Panc1 (cell line): Measurements from ENCODE around the gene FHIT. TPM values are rescaled to one million over a fixed set of nuclear protein-coding genes. Genes with fewer than 3 reads are reported as not detected.

Experiments
- ATAC-seq: fragments of 200-7000 bp; cut with Tn5 transposase; 2 replicates; pipeline ENCODE4 v1.9.1; 2020; ENCODE audit warnings: mild to moderate bottlenecking, moderate library complexity
- BruUV-seq: library from RNA; stranded (reverse); fragments of 400-500 nt; replicated peaks from 2 replicates; lab custom pipeline; 2021; lab: Mats Ljungman, UMichigan
- CTCF ChIA-PET: fragments of 300-600 bp; sonication (Branson Sonifier 250); formaldehyde crosslinking; loops from one replicate; lab custom pipeline; 2022; ENCODE audit warnings: antibody characterized with exemption; lab: Charles Lee
- POLR2A ChIA-PET: fragments of 300-600 bp; sonication (Branson Sonifier 250); formaldehyde crosslinking; loops from one replicate; lab custom pipeline; 2022; ENCODE audit warnings: antibody characterized with exemption; lab: Charles Lee
- DNase-seq: peaks from one replicate; pipeline ENCODE4 v3.0.0-alpha.2; 2010; ENCODE audit warnings: low read depth, low spot score
- H3K27ac ChIP-seq: 2 replicates; pipeline ENCODE4 v1.5.1; 2011; ENCODE audit warnings: mild to moderate bottlenecking, low read length, inconsistent platforms
- H3K27me3 ChIP-seq: fragments of 200-500 bp; sonication (Bioruptor generic); 2 replicates; pipeline ENCODE4 v1.6.0; 2014; ENCODE audit warnings: low read length, inconsistent platforms; ENCODE audit not compliant: control insufficient read depth, insufficient read depth
- H3K36me3 ChIP-seq: fragments of 200-500 bp; sonication (Bioruptor generic); 2 replicates; pipeline ENCODE4 v1.5.1; 2014; ENCODE audit warnings: inconsistent platforms, mild to moderate bottlenecking, low read length, moderate library complexity; ENCODE audit not compliant: control insufficient read depth, insufficient read depth
- H3K4me1 ChIP-seq: 2 replicates; pipeline ENCODE4 v1.5.1; 2011; ENCODE audit warnings: inconsistent platforms, mild to moderate bottlenecking, low read length, moderate library complexity; ENCODE audit not compliant: control insufficient read depth, insufficient read depth
- H3K4me3 ChIP-seq, 2 experiments: 2 replicates each; pipeline ENCODE4 v1.5.1; 2011 to 2012; ENCODE audit warnings: low read depth in 2 of 2, low read length in 2 of 2, mild to moderate bottlenecking in 2 of 2, inconsistent platforms in 1 of 2, moderate library complexity in 1 of 2
- H3K9me3 ChIP-seq: fragments of 200-500 bp; sonication (Bioruptor generic); 2 replicates; pipeline ENCODE4 v1.5.1; 2014; ENCODE audit warnings: low read depth, mild to moderate bottlenecking, inconsistent platforms, low read length, moderate library complexity; ENCODE audit not compliant: control insufficient read depth, insufficient read depth
- CTCF ChIP-seq: fragments of 450-650 bp; IDR thresholded peaks from 2 replicates; pipeline ENCODE4 v1.5.1; 2017; ENCODE audit warnings: mild to moderate bottlenecking
- POLR2AphosphoS5 ChIP-seq: IDR thresholded peaks from 2 replicates; pipeline ENCODE4 v1.6.1; 2012; ENCODE audit warnings: mild to moderate bottlenecking, low read depth, low read length, moderate library complexity
- SIN3A ChIP-seq: IDR thresholded peaks from 2 replicates; pipeline ENCODE4 v1.6.1; 2012; ENCODE audit warnings: low read depth, mild to moderate bottlenecking, low read length, moderate library complexity, borderline replicate concordance; ENCODE audit not compliant: insufficient read depth
- TCF7L2 ChIP-seq: IDR thresholded peaks from 2 replicates; pipeline ENCODE4 v1.6.1; 2011; ENCODE audit warnings: mild to moderate bottlenecking, low read depth, low read length, inconsistent platforms
- in situ Hi-C: cut with HindIII; loops from 2 replicates; pipeline ENCODE4 v1.10.0; 2016; ENCODE audit warnings: low sequenced_read_pairs, low pct_unique_long_range_greater_than_20kb
- intact Hi-C: fragments of 100-400 bp; cut with micrococcal nuclease; formaldehyde crosslinking; loops from one replicate; pipeline ENCODE4 v1.10.0; 2022; ENCODE audit not compliant: unreplicated experiment
- total RNA-seq: library from RNA; stranded (reverse); gene quantifications from one replicate; pipeline ENCODE4 v1.2.1, GENCODE V29; 2021; ENCODE audit not compliant: unreplicated experiment
- TF ChIP-seq, protein P1 (sequence below), 2 experiments: IDR thresholded peaks; 2 replicates each; pipeline ENCODE4 v1.6.1; 2011 to 2012; ENCODE audit warnings: low read depth in 2 of 2, control low read depth in 1 of 2, low read length in 1 of 2, mild to moderate bottlenecking in 1 of 2, moderate library complexity in 1 of 2; ENCODE audit not compliant: insufficient read depth in 1 of 2

Gene FHIT
- total RNA-seq, 1 experiment from 2014 or later, result 2.2 TPM

- Histone ChIP-seq H3K4me3 (no peak overlapping the region), H3K27ac (no peak overlapping the region), H3K4me1 (no peaks in the 10 kb centered on the region), H3K27me3 (no peaks in the 10 kb centered on the region), H3K9me3 (no peaks in the 10 kb centered on the region), H3K36me3 (no peaks in the 10 kb centered on the region)
- ATAC-seq (no peak), DNase-seq (no peak)
- intact Hi-C loops (no loop called here), in situ Hi-C loops (no loop called here)
- no TSS peak for BruUV-seq
- POLR2A ChIA-PET, result no interaction called here
- CTCF ChIA-PET, result no interaction called here
- TF ChIP-seq CTCF (no peak), POLR2AphosphoS5 (no peak), TCF7L2 (no peak), SIN3A (no peak)
- TF ChIP-seq, protein P1, sequence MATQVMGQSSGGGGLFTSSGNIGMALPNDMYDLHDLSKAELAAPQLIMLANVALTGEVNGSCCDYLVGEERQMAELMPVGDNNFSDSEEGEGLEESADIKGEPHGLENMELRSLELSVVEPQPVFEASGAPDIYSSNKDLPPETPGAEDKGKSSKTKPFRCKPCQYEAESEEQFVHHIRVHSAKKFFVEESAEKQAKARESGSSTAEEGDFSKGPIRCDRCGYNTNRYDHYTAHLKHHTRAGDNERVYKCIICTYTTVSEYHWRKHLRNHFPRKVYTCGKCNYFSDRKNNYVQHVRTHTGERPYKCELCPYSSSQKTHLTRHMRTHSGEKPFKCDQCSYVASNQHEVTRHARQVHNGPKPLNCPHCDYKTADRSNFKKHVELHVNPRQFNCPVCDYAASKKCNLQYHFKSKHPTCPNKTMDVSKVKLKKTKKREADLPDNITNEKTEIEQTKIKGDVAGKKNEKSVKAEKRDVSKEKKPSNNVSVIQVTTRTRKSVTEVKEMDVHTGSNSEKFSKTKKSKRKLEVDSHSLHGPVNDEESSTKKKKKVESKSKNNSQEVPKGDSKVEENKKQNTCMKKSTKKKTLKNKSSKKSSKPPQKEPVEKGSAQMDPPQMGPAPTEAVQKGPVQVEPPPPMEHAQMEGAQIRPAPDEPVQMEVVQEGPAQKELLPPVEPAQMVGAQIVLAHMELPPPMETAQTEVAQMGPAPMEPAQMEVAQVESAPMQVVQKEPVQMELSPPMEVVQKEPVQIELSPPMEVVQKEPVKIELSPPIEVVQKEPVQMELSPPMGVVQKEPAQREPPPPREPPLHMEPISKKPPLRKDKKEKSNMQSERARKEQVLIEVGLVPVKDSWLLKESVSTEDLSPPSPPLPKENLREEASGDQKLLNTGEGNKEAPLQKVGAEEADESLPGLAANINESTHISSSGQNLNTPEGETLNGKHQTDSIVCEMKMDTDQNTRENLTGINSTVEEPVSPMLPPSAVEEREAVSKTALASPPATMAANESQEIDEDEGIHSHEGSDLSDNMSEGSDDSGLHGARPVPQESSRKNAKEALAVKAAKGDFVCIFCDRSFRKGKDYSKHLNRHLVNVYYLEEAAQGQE (IDR thresholded peaks at IDR 0.05; ENCODE audit: insufficient read depth in 1 of 2, low read depth in 2 of 2, low read length in 1 of 2), result no peak
Observed at GRCh38 chr3:60144071-60144470, 1107.2 kb downstream of the FHIT start.

DNA sequence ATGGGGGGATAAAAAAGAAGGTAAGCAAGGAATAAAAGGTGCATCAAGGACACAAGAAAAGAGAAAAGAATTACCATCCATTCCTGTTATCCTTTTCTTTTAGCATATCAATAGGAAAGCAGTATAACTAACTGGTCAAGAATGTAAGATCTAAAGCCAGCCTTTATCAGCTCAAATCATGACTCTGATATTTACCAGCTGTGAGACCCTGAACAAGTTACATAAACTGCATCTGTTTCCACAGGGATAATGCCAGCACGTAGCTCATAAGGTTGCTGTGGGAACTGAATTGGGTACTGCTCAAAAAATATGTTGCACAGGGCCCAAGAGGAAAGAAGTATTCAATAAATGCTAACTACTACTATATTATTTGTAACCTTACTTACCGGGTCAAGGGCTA is 1109.2 kb downstream of the FHIT start:
- ChIA-PET POLR2A (no interaction called here), CTCF (no interaction called here)
- Histone ChIP-seq H3K27me3 (no peaks in the 10 kb centered on the region), H3K36me3 (no peaks in the 10 kb centered on the region), H3K9me3 (no peaks in the 10 kb centered on the region), H3K27ac (no peak overlapping the region), H3K4me3 (no peak overlapping the region), H3K4me1 (no peaks in the 10 kb centered on the region)
- in situ Hi-C loops, result no loop called here
- ATAC-seq (no peak), DNase-seq (no peak)
- intact Hi-C loops, result no loop called here
- no peak for TF ChIP-seq CTCF
- no peak for TF ChIP-seq SIN3A
- TF ChIP-seq POLR2AphosphoS5, result no peak
- no peak for TF ChIP-seq TCF7L2
- TF ChIP-seq, protein P1 (IDR thresholded peaks at IDR 0.05; ENCODE audit: insufficient read depth in 1 of 2, low read depth in 2 of 2, low read length in 1 of 2), result no peak
- BruUV-seq, result no TSS peak
